ENCODE data around the gene SCARF2. TPM values are rescaled to one million over a fixed set of nuclear protein-coding genes. Genes with fewer than 3 reads are reported as not detected.

Gene SCARF2
- polyA plus RNA-seq, 3 donors: 16.1 to 29.6 (median 24.3) TPM

Other genes with a start within 250 kb of the SCARF2 start
- gene RTN4R, start 169.5 kb downstream of the SCARF2 start, polyA plus RNA-seq (ENCODE audit: insufficient read length in 3 of 3): 10 to 100 TPM in 1 of 3 donors, 1 to 10 TPM in 2; 5.8 to 11.2 (median 7.6) TPM
- 10 to 100 TPM; 54.6 to 66.3 (median 63.8) TPM for gene DGCR6L, start 117.8 kb downstream of the SCARF2 start, polyA plus RNA-seq (ENCODE audit: insufficient read length in 3 of 3)
- 10 to 100 TPM; 20.4 to 21.7 (median 21.0) TPM for gene ZNF74, start 43.7 kb downstream of the SCARF2 start, polyA plus RNA-seq (ENCODE audit: insufficient read length in 3 of 3)
- 10 to 100 TPM; 31.9 to 39.4 (median 38.8) TPM for gene KLHL22, start 58.0 kb upstream of the SCARF2 start, polyA plus RNA-seq (ENCODE audit: insufficient read length in 3 of 3)
- 10 to 100 TPM; 45.7 to 62.9 (median 61.4) TPM for gene MED15, start 69.8 kb upstream of the SCARF2 start, polyA plus RNA-seq (ENCODE audit: insufficient read length in 3 of 3)